HG02759 (cell line): ENCODE measurements around the gene ATMIN.

ENCODE experiments used
- ATAC-seq: cut with Tn5 transposase; IDR thresholded peaks from one replicate; pipeline ENCODE4 v1.9.1; 2021; ENCODE audit warnings: mild to moderate bottlenecking, moderate library complexity; ENCODE audit not compliant: unreplicated experiment

Gene ATMIN

GRCh38 chr16:81066681-81067080 lies 31.0 kb downstream of the ATMIN start:
- ATAC-seq = no peak

GRCh38 chr16:81067166-81067565 lies 31.5 kb downstream of the ATMIN start:
- no peak for ATAC-seq

DNA sequence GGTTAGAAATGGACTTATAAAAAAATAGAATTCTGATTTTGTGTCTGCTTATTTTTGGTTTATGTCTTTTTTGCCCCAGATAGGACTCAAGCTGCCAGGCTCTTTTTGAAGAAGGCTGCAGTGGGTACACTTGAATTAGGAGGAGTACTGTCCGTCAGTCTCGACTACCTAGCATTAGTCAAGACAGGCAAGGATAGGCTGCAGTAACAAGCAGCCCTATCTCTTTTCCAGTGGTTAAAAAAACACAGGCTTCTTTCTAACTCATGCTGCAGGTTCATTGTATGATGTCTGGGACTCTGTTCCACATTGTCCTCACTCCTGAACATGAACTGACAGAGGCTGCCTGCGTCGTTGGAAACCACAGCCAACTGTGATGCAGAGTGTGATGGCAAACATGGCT lies 33.4 kb downstream of the ATMIN start:
- ATAC-seq = no peak

DNA sequence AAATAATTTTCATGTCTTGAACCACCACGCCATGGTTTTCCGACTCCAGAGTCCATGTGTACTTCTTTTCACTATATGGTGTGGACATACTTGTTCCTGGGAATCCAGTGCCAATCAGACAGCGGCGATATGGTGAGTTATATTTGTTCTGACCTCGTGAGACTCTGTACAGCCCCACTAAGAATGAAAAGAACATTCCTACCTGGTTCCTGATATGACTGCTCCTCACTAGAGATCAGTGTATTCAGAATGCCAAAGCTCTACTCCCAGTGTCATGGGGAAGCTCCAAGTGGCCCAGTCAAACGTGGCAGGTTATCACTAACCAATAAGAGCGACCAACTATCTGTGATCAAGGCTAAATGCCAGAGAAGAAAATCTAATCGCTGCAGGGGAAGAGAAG lies 35.3 kb downstream of the ATMIN start:
- no peak for ATAC-seq

GRCh38 chr16:81071805-81072204 lies 36.2 kb downstream of the ATMIN start:
- no peak for ATAC-seq

GRCh38 chr16:81073560-81074330 lies 38.1 kb downstream of the ATMIN start:
- ATAC-seq = no peak

- ATAC-seq = peak; percentile 86
Measured at GRCh38 chr16:81076566-81077075, 41.0 kb downstream of the ATMIN start.

DNA sequence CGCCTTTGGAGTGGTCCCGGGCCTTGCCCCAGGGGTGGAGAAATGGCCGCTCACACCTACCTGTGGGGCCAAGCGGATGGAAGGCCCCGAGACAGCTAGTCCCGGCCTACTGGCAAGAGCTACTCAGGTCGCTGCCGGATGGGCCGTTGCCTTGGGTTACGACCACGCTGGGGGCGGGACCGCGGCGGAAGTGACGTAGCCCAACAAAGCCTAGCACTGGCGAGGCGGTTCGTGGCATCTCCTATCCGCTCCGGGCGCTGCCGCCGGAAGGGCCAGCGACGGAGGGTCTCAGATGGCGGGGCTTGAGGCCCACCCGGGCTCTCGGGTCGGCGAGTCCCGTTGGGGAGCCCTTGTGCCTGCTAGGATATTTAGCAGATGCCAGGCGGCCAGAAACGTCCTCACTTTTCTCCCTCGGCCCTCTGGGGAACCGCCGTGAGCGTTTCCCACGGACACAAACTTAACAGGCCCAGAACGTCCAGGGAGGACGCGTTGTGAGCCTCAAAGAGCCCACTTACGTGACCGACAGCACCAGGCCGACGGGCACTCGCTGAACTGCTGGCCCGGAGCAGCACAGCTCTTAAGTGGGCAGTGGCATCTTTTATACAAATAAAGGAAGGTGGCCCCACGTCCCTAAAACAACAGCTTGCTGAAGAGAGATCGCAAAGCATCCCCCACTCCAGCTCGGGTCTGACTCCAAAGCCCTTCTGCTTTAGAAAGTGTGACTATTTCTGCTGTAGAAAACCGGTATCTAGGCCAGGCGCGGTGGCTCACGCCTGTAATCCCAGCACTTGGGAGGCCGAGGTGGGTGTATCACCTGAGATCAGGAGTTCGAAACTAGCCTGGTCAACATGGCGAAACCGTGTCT lies 41.7 kb downstream of the ATMIN start, which contains the start of gene C16orf46:
Gene C16orf46, minus strand, starts transcription at position 163 of the 865 bp plus-strand sequence. CDS start 13,283 bp downstream, outside the sequence.
- peak; percentile 95 for ATAC-seq

DNA sequence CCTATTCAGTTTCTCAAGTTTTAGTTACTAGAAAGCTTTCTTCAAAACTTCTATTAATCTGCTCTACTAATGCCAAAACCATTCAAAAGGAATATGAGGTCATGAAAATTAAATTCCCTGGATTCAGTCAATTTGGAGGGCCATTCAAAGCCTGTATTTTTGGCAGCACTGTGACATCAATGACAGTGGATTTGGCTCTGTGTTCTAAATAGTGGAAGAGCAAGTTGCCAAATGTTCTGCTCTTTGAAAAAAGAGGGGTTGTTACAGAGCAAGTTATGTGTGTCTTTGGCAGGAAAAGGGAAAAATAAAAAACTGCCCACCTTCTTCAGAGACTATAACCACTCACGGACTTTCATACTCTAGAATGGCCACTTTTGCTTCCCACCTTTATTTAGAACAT lies 44.6 kb downstream of the ATMIN start:
- no peak for ATAC-seq

DNA sequence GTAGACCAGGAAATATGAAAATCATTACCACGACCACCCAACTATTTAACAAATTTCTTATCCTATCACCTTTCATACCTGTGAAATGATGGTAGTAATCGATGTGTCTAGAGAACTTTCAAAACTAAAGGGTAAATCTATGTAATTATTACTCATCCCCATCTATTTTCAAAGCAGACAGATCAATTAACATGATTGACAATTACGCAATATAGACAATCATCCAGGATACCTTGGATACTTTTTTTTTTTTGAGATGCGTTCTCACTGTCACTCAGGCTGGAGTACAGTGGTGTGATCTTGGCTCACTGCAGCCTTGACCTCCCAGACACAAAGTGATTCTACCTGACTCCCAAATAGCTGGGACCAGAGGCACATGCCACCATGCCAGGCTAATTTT lies 45.4 kb downstream of the ATMIN start:
- ATAC-seq = no peak

DNA sequence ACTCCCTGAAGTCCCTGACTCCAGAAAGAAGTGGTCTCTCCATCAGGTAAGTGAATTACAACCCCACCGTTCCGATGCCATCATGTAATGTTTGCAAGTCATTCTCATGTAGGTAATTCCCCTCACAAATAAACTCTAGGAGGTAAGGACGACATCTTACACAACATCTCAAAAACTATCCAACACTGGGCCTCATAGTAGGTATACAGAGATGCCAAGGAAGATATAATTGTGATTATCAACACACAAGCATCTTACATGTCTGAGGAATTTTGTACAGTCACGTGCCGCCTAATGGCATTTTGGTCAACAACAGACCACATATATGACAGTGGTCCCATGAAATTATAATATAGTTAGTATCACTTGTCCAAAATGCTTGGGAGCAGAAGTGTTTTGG lies 53.2 kb downstream of the ATMIN start:
- ATAC-seq = no peak

GRCh38 chr16:81094771-81095251 lies 59.2 kb downstream of the ATMIN start:
- no peak for ATAC-seq

GRCh38 chr16:81095653-81095952 lies 60.0 kb downstream of the ATMIN start:
- peak; percentile 7 for ATAC-seq

- ATAC-seq = peak; percentile 97
Measured at GRCh38 chr16:81095953-81096714, 60.5 kb downstream of the ATMIN start, which contains the start of gene GCSH. Gene GCSH (minus strand): TSS chr16:81096395. CDS start chr16:81096278, 117 bp downstream.

DNA sequence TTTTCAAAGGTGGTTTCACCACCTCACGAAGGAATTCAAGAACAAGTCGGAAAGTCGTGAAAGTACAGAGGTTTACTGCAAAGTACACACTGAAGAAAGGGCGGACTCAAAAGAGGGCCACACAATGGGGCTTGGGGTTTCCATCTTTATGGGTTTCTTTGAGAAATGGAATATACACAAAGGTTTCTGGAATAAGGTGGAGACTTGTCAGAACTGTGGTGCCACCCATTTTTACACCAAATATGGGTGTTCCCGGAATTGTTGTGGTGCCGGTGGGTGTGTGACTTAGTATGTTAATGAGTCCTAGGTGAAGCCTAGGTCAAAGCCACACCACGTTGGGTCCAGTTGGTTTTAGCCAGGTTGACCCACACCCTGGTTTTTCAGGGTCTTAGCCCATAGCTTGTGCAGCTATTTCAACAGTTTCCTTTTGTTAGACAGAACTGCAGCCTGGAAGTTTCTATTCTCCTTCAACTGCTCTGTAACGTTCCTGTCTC lies 61.1 kb downstream of the ATMIN start:
- no peak for ATAC-seq
